Measurements from ENCODE around the gene MRS2.

GRCh38 chr6:24353861-24354260 lies 48.9 kb upstream of the MRS2 start:
- TF ChIP-seq POLR2AphosphoS5 (IDR thresholded peaks at IDR 0.05; ENCODE audit: low read depth, low read length), result no peak
- no peak for TF ChIP-seq CTCF (IDR thresholded peaks at IDR 0.05)
- TF ChIP-seq REST (IDR thresholded peaks at IDR 0.05; ENCODE audit: insufficient read depth in 1 of 2, low read depth in 2 of 2, low read length in 1 of 2), result no peak
